ENCODE measurements around the gene KRT6C.

DNA sequence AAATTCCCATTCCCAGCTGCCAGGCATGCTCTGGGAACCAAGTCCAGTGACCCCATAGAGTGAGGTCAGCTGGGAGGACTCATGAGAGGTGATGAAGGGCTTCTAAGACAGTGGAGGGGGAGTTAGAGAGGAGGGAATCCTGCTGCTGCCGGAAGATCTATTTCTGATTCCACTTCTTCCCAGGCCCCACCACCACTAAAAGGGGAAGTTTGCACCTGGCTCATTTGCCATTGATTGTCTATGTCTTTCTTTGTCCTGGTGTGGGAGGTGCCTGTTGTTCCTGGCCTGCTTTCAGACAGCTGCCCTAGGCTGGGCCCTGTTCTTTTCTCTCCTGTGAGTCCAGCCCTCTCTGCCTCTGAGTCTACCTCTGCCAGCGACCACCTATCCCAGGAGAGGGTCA lies 22.4 kb upstream of the KRT6C start:
- TF ChIP-seq, protein P1, sequence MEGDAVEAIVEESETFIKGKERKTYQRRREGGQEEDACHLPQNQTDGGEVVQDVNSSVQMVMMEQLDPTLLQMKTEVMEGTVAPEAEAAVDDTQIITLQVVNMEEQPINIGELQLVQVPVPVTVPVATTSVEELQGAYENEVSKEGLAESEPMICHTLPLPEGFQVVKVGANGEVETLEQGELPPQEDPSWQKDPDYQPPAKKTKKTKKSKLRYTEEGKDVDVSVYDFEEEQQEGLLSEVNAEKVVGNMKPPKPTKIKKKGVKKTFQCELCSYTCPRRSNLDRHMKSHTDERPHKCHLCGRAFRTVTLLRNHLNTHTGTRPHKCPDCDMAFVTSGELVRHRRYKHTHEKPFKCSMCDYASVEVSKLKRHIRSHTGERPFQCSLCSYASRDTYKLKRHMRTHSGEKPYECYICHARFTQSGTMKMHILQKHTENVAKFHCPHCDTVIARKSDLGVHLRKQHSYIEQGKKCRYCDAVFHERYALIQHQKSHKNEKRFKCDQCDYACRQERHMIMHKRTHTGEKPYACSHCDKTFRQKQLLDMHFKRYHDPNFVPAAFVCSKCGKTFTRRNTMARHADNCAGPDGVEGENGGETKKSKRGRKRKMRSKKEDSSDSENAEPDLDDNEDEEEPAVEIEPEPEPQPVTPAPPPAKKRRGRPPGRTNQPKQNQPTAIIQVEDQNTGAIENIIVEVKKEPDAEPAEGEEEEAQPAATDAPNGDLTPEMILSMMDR (IDR thresholded peaks at IDR 0.05; ENCODE audit: low read depth, low read length) = no peak
- TF ChIP-seq EZH2phosphoT487 (IDR thresholded peaks at IDR 0.05; ENCODE audit: low read depth) = no peak

All from OCI-LY3 (cell line).